Esophagus muscularis mucosa (tissue), 4 donors: Measurements from ENCODE around the gene RABAC1. TPM values are rescaled to one million over a fixed set of nuclear protein-coding genes. Genes with fewer than 3 reads are reported as not detected.

ENCODE experiments used
- DNase-seq: peaks from one replicate; pipeline ENCODE4 v3.0.0-alpha.2; 2017; ENCODE audit errors: extremely low spot score
- H3K27ac ChIP-seq, 4 donors: fragments of 200-600 bp; sonication (generic); replicated peaks in 1 of 4; 1 replicate in 3 of 4; 2 replicates in 1 of 4; pipeline ENCODE4 v1.5.1; 2016 to 2019; ENCODE audit warnings: mild to moderate bottlenecking in 1 of 4
- H3K27me3 ChIP-seq, 4 donors: fragments of 200-600 bp; sonication (generic); one replicate each; pipeline versions ENCODE4 v1.5.1 to v1.6.0; 2016 to 2019
- H3K36me3 ChIP-seq, 4 donors: fragments of 200-600 bp; sonication (generic); one replicate each; pipeline ENCODE4 v1.5.1; 2016 to 2019
- H3K4me1 ChIP-seq, 4 donors: fragments of 200-600 bp; sonication (generic); one replicate each; pipeline ENCODE4 v1.5.1; 2016 to 2019
- H3K4me3 ChIP-seq, 4 donors: fragments of 200-600 bp; sonication (generic); 1 replicate in 2 of 4; 2 replicates in 2 of 4; pipeline ENCODE4 v1.5.1; 2016 to 2019; ENCODE audit warnings: mild to moderate bottlenecking in 4 of 4, moderate library complexity in 1 of 4
- H3K9me3 ChIP-seq, 4 donors: fragments of 200-600 bp; sonication (generic); 1 replicate in 3 of 4; 2 replicates in 1 of 4; pipeline ENCODE4 v1.5.1; 2016 to 2019
- EP300 ChIP-seq: sonication (generic); formaldehyde crosslinking; IDR thresholded peaks from one replicate; pipeline ENCODE4 v1.6.1; 2017; ENCODE audit warnings: antibody characterized with exemption
- POLR2A ChIP-seq: fragments of 450-650 bp; IDR thresholded peaks from one replicate; pipeline ENCODE4 v1.6.1; 2017; ENCODE audit warnings: antibody characterized with exemption, moderate library complexity, mild to moderate bottlenecking, low read depth
- POLR2AphosphoS5 ChIP-seq, 2 donors: sonication (generic); formaldehyde crosslinking; IDR thresholded peaks; one replicate each; pipeline ENCODE4 v1.6.1; 2017; ENCODE audit warnings: antibody characterized with exemption in 2 of 2
- WGBS: methylation state at CpG from one replicate; pipeline ENCODE4 v1.1.5; 2018; 5-methylcytosine and 5-hydroxymethylcytosine counted together
- intact Hi-C: fragments of 100-400 bp; cut with DNase I; formaldehyde crosslinking; loops from one replicate; pipeline ENCODE4 v1.15.1; 2023
- total RNA-seq, 4 donors: library from RNA; depleted of rRNA; stranded (reverse); fragments of >200 nt; gene quantifications; one replicate each; pipeline versions ENCODE4 v1.1.0 to v1.2.1, GENCODE V29; 2016
- TF ChIP-seq, protein P1 (sequence below), 3 experiments: fragments of 200-600 bp in 2 of 3; fragments of 450-650 bp in 1 of 3; sonication (generic) in 2 of 3; IDR thresholded peaks; one replicate each; pipeline ENCODE4 v1.5.1; 2017 to 2019; ENCODE audit warnings: antibody characterized with exemption in 3 of 3, mild to moderate bottlenecking in 2 of 3, moderate library complexity in 1 of 3

RABAC1 gene
- total RNA-seq, 4 donors from 2014 or later = 142 to 250 (median 201) TPM

DNA sequence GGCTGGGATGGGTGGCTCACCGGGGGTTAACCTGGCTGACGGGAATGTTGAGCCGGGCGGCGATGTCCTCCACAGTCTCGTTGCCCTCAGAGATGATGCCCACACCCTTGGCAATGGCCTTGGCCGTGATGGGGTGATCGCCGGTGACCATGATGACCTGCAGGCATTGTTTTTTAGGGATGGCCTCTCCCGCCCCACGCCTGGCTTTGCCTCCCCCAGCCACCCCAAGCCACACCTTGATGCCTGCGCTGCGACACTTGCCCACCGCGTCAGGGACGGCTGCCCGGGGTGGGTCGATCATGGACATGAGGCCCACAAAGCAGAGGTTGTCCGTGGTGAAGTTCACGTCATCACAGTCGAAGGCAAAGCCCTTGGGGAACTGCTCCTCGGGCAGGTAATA, 18.8 kb upstream of the RABAC1 start:
- intact Hi-C loops = no loop called here
- H3K27me3 ChIP-seq = no peaks in the 10 kb centered on the region
- H3K9me3 ChIP-seq = no peaks in the 10 kb centered on the region
- H3K36me3 ChIP-seq = peaks cover 0 to 46% (median 0%) of the 10 kb centered on the region in 4 donors
- TF ChIP-seq POLR2A (no peak), EP300 (no peak), POLR2AphosphoS5 (IDR thresholded peaks at IDR 0.05) (no peak)
- TF ChIP-seq, protein P1, sequence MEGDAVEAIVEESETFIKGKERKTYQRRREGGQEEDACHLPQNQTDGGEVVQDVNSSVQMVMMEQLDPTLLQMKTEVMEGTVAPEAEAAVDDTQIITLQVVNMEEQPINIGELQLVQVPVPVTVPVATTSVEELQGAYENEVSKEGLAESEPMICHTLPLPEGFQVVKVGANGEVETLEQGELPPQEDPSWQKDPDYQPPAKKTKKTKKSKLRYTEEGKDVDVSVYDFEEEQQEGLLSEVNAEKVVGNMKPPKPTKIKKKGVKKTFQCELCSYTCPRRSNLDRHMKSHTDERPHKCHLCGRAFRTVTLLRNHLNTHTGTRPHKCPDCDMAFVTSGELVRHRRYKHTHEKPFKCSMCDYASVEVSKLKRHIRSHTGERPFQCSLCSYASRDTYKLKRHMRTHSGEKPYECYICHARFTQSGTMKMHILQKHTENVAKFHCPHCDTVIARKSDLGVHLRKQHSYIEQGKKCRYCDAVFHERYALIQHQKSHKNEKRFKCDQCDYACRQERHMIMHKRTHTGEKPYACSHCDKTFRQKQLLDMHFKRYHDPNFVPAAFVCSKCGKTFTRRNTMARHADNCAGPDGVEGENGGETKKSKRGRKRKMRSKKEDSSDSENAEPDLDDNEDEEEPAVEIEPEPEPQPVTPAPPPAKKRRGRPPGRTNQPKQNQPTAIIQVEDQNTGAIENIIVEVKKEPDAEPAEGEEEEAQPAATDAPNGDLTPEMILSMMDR (IDR thresholded peaks at IDR 0.05) = no peak
- no peak overlapping the region for H3K27ac ChIP-seq
- H3K4me1 ChIP-seq = no peaks in the 10 kb centered on the region
- H3K4me3 ChIP-seq = no peak overlapping the region
- 85% methylated on average over 19 of the region's 22 CpGs for WGBS
- no peak for DNase-seq

DNA sequence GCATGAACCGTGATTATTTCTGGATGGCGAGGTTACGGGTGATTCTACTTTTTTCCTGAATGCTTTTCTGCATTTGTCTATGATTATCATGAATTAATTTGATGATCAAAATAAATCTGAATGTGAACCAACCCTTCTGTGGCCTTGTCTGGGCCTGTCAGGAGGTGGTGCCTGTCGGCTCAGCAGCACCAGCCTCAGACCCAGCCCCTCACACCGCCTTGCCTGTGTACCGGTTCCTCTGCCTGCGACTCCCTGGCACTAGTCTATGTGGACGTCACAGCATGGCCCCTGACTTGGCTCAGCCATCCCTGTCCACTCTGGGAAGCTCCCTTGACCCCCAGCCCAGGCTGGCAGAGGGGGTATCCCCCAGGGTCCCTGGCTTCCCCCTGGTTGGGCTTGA, 15.5 kb upstream of the RABAC1 start:
- 81% methylated on average over 8 of the region's 8 CpGs for WGBS
- H3K27me3 ChIP-seq = peaks cover 0 to 7% (median 0%) of the 10 kb centered on the region in 4 donors
- H3K4me3 ChIP-seq = no peak overlapping the region
- H3K27ac ChIP-seq = no peak overlapping the region
- intact Hi-C loops = no loop called here
- TF ChIP-seq, protein P1 (IDR thresholded peaks at IDR 0.05) = no peak
- TF ChIP-seq POLR2AphosphoS5 (IDR thresholded peaks at IDR 0.05) (no peak), POLR2A (no peak), EP300 (no peak)
- DNase-seq = no peak
- H3K9me3 ChIP-seq = no peaks in the 10 kb centered on the region
- H3K4me1 ChIP-seq = no peaks in the 10 kb centered on the region
- peaks cover 0 to 37% (median 0%) of the 10 kb centered on the region in 4 donors for H3K36me3 ChIP-seq

DNA sequence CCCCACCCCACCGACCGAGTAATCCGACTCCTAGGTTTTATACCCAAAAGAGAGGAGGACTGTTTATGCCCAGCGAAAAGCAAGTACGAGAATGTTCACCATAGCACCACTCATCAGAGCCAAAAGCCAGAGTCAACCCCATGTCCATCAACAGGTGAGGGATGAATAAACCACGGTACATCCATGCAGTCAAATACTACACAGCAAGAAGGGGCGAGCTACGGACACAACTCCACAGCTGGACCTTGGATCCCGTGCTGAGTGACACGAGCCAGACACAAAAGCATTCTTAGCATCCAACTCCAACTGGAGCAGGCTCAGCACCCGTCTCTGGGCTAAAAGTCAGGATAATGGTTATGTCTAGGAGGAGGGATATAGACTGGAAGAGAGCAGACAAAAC, 12.2 kb upstream of the RABAC1 start:
- no peak overlapping the region for H3K27ac ChIP-seq
- peaks cover 0 to 50% (median 0%) of the 10 kb centered on the region in 4 donors for H3K36me3 ChIP-seq
- WGBS = 90% methylated on average over 11 of the region's 11 CpGs
- no peaks in the 10 kb centered on the region for H3K4me1 ChIP-seq
- no peaks in the 10 kb centered on the region for H3K9me3 ChIP-seq
- intact Hi-C loops = no loop called here
- H3K4me3 ChIP-seq = no peak overlapping the region
- no peak for TF ChIP-seq POLR2AphosphoS5 (IDR thresholded peaks at IDR 0.05)
- TF ChIP-seq POLR2A = no peak
- TF ChIP-seq, protein P1 (IDR thresholded peaks at IDR 0.05) = no peak
- TF ChIP-seq EP300 = no peak
- H3K27me3 ChIP-seq = peaks cover 0 to 31% (median 0%) of the 10 kb centered on the region in 4 donors
- no peak for DNase-seq

DNA sequence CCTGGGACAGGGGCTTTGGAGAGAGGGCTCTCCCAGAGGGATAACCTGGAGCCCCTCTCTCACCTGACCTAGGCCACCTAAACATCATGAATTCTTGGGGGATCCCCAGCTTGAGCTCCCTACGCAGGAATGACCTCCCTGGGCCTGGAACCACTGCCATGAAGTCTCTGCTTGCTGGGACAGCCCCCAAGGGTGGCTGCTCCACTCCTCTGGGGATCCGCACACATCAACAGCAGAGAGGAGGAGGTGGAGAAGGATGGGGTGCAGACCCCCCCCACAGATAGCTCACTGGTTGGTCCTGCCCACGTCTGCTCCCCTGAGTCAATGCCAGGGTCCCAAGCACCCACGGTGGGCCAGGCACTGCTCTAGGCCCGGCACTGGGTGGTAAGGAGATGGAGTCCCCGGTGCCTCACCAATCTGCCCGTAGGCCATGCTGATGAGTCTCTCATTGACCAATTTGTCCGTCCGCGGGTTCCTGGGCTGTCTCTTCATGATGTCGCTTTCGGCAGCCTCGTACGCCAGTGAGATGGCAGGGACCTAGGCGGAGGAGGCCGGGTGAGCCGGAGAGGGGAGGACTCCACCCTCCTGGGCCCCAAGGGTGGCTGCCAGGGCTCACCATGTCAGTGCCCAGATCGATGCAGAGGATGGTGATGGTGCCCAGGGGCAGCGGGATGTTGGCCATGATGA, 10.8 kb upstream of the RABAC1 start:
- intact Hi-C loops = no loop called here
- H3K4me1 ChIP-seq = no peaks in the 10 kb centered on the region
- H3K27ac ChIP-seq = no peak overlapping the region
- H3K27me3 ChIP-seq = peaks cover 0 to 35% (median 0%) of the 10 kb centered on the region in 4 donors
- H3K4me3 ChIP-seq = no peak overlapping the region
- no peak for DNase-seq
- H3K36me3 ChIP-seq = peaks cover 0 to 42% (median 0%) of the 10 kb centered on the region in 4 donors
- 92% methylated on average over 15 of the region's 19 CpGs for whole genome bisulfite sequencing
- TF ChIP-seq POLR2A (no peak), POLR2AphosphoS5 (IDR thresholded peaks at IDR 0.05) (no peak), EP300 (no peak)
- TF ChIP-seq, protein P1 (IDR thresholded peaks at IDR 0.05) = no peak
- H3K9me3 ChIP-seq = no peaks in the 10 kb centered on the region
